DND-41 (cell line): ENCODE results near the gene ELL2.

Source experiments
- ATAC-seq: fragments of 200-7000 bp; cut with Tn5 transposase; 3 replicates; pipeline ENCODE4 v1.9.1; 2021; ENCODE audit warnings: low read depth; ENCODE audit not compliant: insufficient read depth
- DNase-seq: peaks from one replicate; pipeline ENCODE4 v3.0.0-alpha.2; 2020
- H2AFZ ChIP-seq: 2 replicates; pipeline ENCODE4 v1.6.0; 2012; ENCODE audit warnings: low read depth, low read length
- H3K27ac ChIP-seq: 2 replicates; pipeline ENCODE4 v1.5.1; 2012; ENCODE audit warnings: low read length, inconsistent platforms
- H3K27me3 ChIP-seq: fragments of 200-600 bp; sonication (generic); 2 replicates; pipeline ENCODE4 v1.6.0; 2012; ENCODE audit warnings: low read length, mild to moderate bottlenecking, inconsistent platforms; ENCODE audit not compliant: insufficient read depth, poor library complexity
- H3K36me3 ChIP-seq: 2 replicates; pipeline ENCODE4 v1.5.1; 2012; ENCODE audit warnings: low read length, inconsistent platforms; ENCODE audit not compliant: insufficient read depth
- H3K4me1 ChIP-seq: 2 replicates; pipeline ENCODE4 v1.5.1; 2012; ENCODE audit warnings: mild to moderate bottlenecking, low read length; ENCODE audit not compliant: insufficient read depth
- H3K4me2 ChIP-seq: 2 replicates; pipeline ENCODE4 v1.6.0; 2012; ENCODE audit warnings: mild to moderate bottlenecking, moderate library complexity, low read length, inconsistent platforms; ENCODE audit not compliant: insufficient read depth
- H3K4me3 ChIP-seq, 2 experiments: fragments of 200-600 bp in 1 of 2; shearing (Covaris generic) in 1 of 2; 2 replicates each; pipeline ENCODE4 v1.5.1; 2012 to 2016; ENCODE audit warnings: inconsistent platforms in 2 of 2, low read length in 2 of 2, mild to moderate bottlenecking in 2 of 2, low read depth in 1 of 2, moderate library complexity in 1 of 2
- H3K79me2 ChIP-seq: 2 replicates; pipeline ENCODE4 v1.6.0; 2012; ENCODE audit warnings: low read length, inconsistent platforms; ENCODE audit not compliant: insufficient read depth
- H3K9ac ChIP-seq: 2 replicates; pipeline ENCODE4 v1.6.0; 2012; ENCODE audit warnings: low read depth, mild to moderate bottlenecking, inconsistent platforms, low read length, moderate library complexity
- H3K9me3 ChIP-seq: 2 replicates; pipeline ENCODE4 v1.5.1; 2012; ENCODE audit warnings: low read length, moderate library complexity, mild to moderate bottlenecking, inconsistent platforms; ENCODE audit not compliant: insufficient read depth, severe bottlenecking
- H4K20me1 ChIP-seq: 2 replicates; pipeline ENCODE4 v1.6.0; 2012; ENCODE audit warnings: low read length; ENCODE audit not compliant: insufficient read depth
- CTCF ChIP-seq: IDR thresholded peaks from 2 replicates; pipeline ENCODE4 v1.5.1; 2012; ENCODE audit warnings: borderline replicate concordance, low read length, moderate library complexity, mild to moderate bottlenecking; ENCODE audit not compliant: poor library complexity, severe bottlenecking; ENCODE audit errors: extremely low read depth
- EZH2 ChIP-seq: IDR thresholded peaks from 3 replicates; pipeline ENCODE4 v1.6.1; 2012; ENCODE audit warnings: borderline replicate concordance, low read depth, mild to moderate bottlenecking, moderate library complexity, low read length, inconsistent platforms; ENCODE audit not compliant: severe bottlenecking

The ELL2 gene

GRCh38 chr5:95878417-95879323, 83.0 kb downstream of the ELL2 start:
- Histone ChIP-seq H3K4me3 (no peak overlapping the region), H3K79me2 (no peaks in the 10 kb centered on the region), H3K9me3 (no peaks in the 10 kb centered on the region), H2AFZ (no peak overlapping the region), H3K36me3 (no peaks in the 10 kb centered on the region), H3K4me2 (no peak overlapping the region), H3K9ac (no peak overlapping the region), H3K27me3 (no peaks in the 10 kb centered on the region), H3K4me1 (no peaks in the 10 kb centered on the region), H4K20me1 (no peaks in the 10 kb centered on the region), H3K27ac (no peak overlapping the region)
- DNase-seq (no peak), ATAC-seq (no peak)
- no peak for TF ChIP-seq EZH2
- TF ChIP-seq CTCF: no peak

GRCh38 chr5:95876782-95877181, 84.9 kb downstream of the ELL2 start:
- Histone ChIP-seq H3K9me3 (no peaks in the 10 kb centered on the region), H3K27me3 (no peaks in the 10 kb centered on the region), H3K4me2 (no peak overlapping the region), H3K27ac (no peak overlapping the region), H3K4me3 (no peak overlapping the region), H3K4me1 (peaks cover under 1% of the 10 kb centered on the region; the same call in 1 of the 2 replicates), H3K79me2 (no peaks in the 10 kb centered on the region), H3K9ac (no peak overlapping the region), H4K20me1 (no peaks in the 10 kb centered on the region), H3K36me3 (no peaks in the 10 kb centered on the region), H2AFZ (no peak overlapping the region)
- TF ChIP-seq CTCF (no peak), EZH2 (no peak)
- DNase-seq: no peak
- ATAC-seq: no peak

- no peak overlapping the region for H3K27ac ChIP-seq
- no peak overlapping the region for H2AFZ ChIP-seq
- H3K36me3 ChIP-seq: no peaks in the 10 kb centered on the region
- H3K79me2 ChIP-seq: no peaks in the 10 kb centered on the region
- H3K4me2 ChIP-seq: no peak overlapping the region
- H3K9me3 ChIP-seq: no peaks in the 10 kb centered on the region
- H3K9ac ChIP-seq: no peak overlapping the region
- ATAC-seq (no peak), DNase-seq (no peak)
- peaks cover 26% of the 10 kb centered on the region for H3K4me1 ChIP-seq
- H3K27me3 ChIP-seq: no peaks in the 10 kb centered on the region
- TF ChIP-seq CTCF: no peak
- TF ChIP-seq EZH2: no peak
- H4K20me1 ChIP-seq: no peaks in the 10 kb centered on the region
- no peak overlapping the region for H3K4me3 ChIP-seq
Observed at GRCh38 chr5:95874246-95874645, 87.4 kb downstream of the ELL2 start.
